Adipose tissue (tissue), 3 donors: ENCODE measurements around the gene ZMYND10. TPM values are rescaled to one million over a fixed set of nuclear protein-coding genes. Genes with fewer than 3 reads are reported as not detected.
A peak's percentile ranks its signal among the peaks of the same experiment; 100 is the strongest.

Source experiments
- H3K27ac ChIP-seq: one replicate; pipeline ENCODE4 v1.5.1; 2013; ENCODE audit warnings: low read depth, low read length
- WGBS, 3 donors: extraction: QIAGEN DNeasy Blood & Tissue Kit; methylation state at CpG; one replicate each; pipeline ENCODE4 v1.1.7; 2013; 5-methylcytosine and 5-hydroxymethylcytosine counted together
- polyA plus RNA-seq, 3 donors: library from polyadenylated mRNA; stranded (reverse); fragments of 200-250 nt; gene quantifications; one replicate each; pipeline ENCODE4 v1.2.3, GENCODE V29; 2013
- donor health status: healthy with polysubstance abuse.
- donor health status: Bipolar disorder and iron deficiency.
- donor health status: healthy.

ZMYND10 gene
- polyA plus RNA-seq, 3 donors: 0.28 to 1.1 TPM; not detected in 1

- 0 to 2% (median 1%) methylated on average over 12 of the region's 12 CpGs for WGBS, 3 donors
- peak overlapping the region; percentile 29 for H3K27ac ChIP-seq
Measured at GRCh38 chr3:50299638-50299928, 45.9 kb downstream of the ZMYND10 start.

- 0 to 1% (median 0%) methylated on average over 55 to 61 of the region's 61 CpGs for WGBS, 3 donors
Measured at GRCh38 chr3:50298836-50299637, 46.5 kb downstream of the ZMYND10 start, which contains the start of the genes HYAL3 and NAA80. Gene HYAL3 (minus strand): TSS chr3:50299405. CDS start chr3:50295602, 3,803 bp downstream. Gene NAA80 (minus strand): TSS chr3:50299405. CDS start chr3:50297463, 1,942 bp downstream.

GRCh38 chr3:50297896-50298725 lies 47.4 kb downstream of the ZMYND10 start:
- no peak overlapping the region for H3K27ac ChIP-seq
- WGBS, 3 donors: 33 to 56% (median 33%) methylated on average over 9 of the region's 9 CpGs

More at GRCh38 chr3:50298836-50299637, 46.5 kb downstream of the ZMYND10 start, which contains the start of the genes HYAL3 and NAA80:
- peak within 1 kb of the TSS; percentile 29 for H3K27ac ChIP-seq

- WGBS, 3 donors: 72 to 100% (median 89%) methylated on average over 2 of the region's 2 CpGs
- no peak overlapping the region for H3K27ac ChIP-seq
Measured at GRCh38 chr3:50297384-50297775, 48.2 kb downstream of the ZMYND10 start.

- WGBS, 3 donors: 91 to 93% (median 92%) methylated on average over 18 of the region's 18 CpGs
Measured at GRCh38 chr3:50296721-50297383, 48.7 kb downstream of the ZMYND10 start.

GRCh38 chr3:50295553-50296431 lies 49.7 kb downstream of the ZMYND10 start:
- 77 to 88% (median 83%) methylated on average over 8 of the region's 8 CpGs for WGBS, 3 donors
- H3K27ac ChIP-seq: no peak overlapping the region

More at GRCh38 chr3:50296721-50297383, 48.7 kb downstream of the ZMYND10 start:
- no peak overlapping the region for H3K27ac ChIP-seq

- H3K27ac ChIP-seq: no peak overlapping the region
- 92 to 93% (median 92%) methylated on average over 22 of the region's 22 CpGs for WGBS, 3 donors
Measured at GRCh38 chr3:50294492-50295403, 50.8 kb downstream of the ZMYND10 start.

GRCh38 chr3:50294089-50294488 lies 51.4 kb downstream of the ZMYND10 start:
- H3K27ac ChIP-seq: no peak overlapping the region
- WGBS, 3 donors: 86 to 90% (median 87%) methylated on average over 4 of the region's 4 CpGs

- WGBS, 3 donors: 47 to 83% (median 82%) methylated on average over 12 of the region's 12 CpGs
- H3K27ac ChIP-seq: no peak overlapping the region
Measured at GRCh38 chr3:50293079-50293801, 52.3 kb downstream of the ZMYND10 start.

GRCh38 chr3:50292159-50293078 lies 53.1 kb downstream of the ZMYND10 start, which contains the start of gene IFRD2:
Gene IFRD2 (minus strand): TSS chr3:50292429. CDS start chr3:50292274, 155 bp downstream.
- peak within 1 kb of the TSS; percentile 10 for H3K27ac ChIP-seq
- 0 to 2% (median 1%) methylated on average over 52 to 67 of the region's 67 CpGs for WGBS, 3 donors

Other genes starting within 250 kb of the ZMYND10 start
- 10 to 100 TPM in 2 of 3 donors, 1 to 10 TPM in 1; 5.5 to 35.5 (median 23.8) TPM for gene SEMA3F, start 190.4 kb downstream of the ZMYND10 start, polyA plus RNA-seq
- under 1 TPM in 1 of 3 donors, not detected in 2; 0.13 TPM for gene GNAT1, start 154.1 kb downstream of the ZMYND10 start, polyA plus RNA-seq
- gene SLC38A3, start 140.5 kb downstream of the ZMYND10 start, polyA plus RNA-seq: 10 to 100 TPM in 1 of 3 donors, under 1 TPM in 1, not detected in 1; 0.34 to 22.0 TPM
- 100 to 1,000 TPM in 2 of 3 donors, 10 to 100 TPM in 1; 53.4 to 242 (median 211) TPM for gene GNAI2, start 109.5 kb downstream of the ZMYND10 start, polyA plus RNA-seq
- 10 to 100 TPM; 17.9 to 29.2 (median 21.1) TPM for gene SEMA3B, start 76.6 kb downstream of the ZMYND10 start, polyA plus RNA-seq
- under 1 TPM in 2 of 3 donors, not detected in 1; 0.15 TPM for gene LSMEM2, start 66.6 kb downstream of the ZMYND10 start, polyA plus RNA-seq
- 100 to 1,000 TPM in 1 of 3 donors, 10 to 100 TPM in 2; 54.3 to 114 (median 77.3) TPM for gene IFRD2, start 53.3 kb downstream of the ZMYND10 start, polyA plus RNA-seq
- gene HYAL3, start 46.3 kb downstream of the ZMYND10 start, polyA plus RNA-seq: 1 to 10 TPM; 1.7 to 4.0 (median 2.5) TPM
- 10 to 100 TPM in 1 of 3 donors, 1 to 10 TPM in 2; 7.0 to 14.4 (median 7.6) TPM for gene NAA80, start 46.3 kb downstream of the ZMYND10 start, polyA plus RNA-seq
- 10 to 100 TPM in 2 of 3 donors, 1 to 10 TPM in 1; 6.3 to 19.0 (median 14.9) TPM for gene HYAL1, start 42.2 kb downstream of the ZMYND10 start, polyA plus RNA-seq
- gene HYAL2, start 23.0 kb downstream of the ZMYND10 start, polyA plus RNA-seq: 100 to 1,000 TPM in 1 of 3 donors, 10 to 100 TPM in 2; 29.0 to 140 (median 80.3) TPM
- 10 to 100 TPM; 26.3 to 56.5 (median 31.2) TPM for gene TUSC2, start 17.5 kb downstream of the ZMYND10 start, polyA plus RNA-seq
- 10 to 100 TPM; 39.4 to 44.6 (median 43.7) TPM for gene RASSF1, start 4.9 kb downstream of the ZMYND10 start, polyA plus RNA-seq
- gene NPRL2, start 5.0 kb upstream of the ZMYND10 start, polyA plus RNA-seq: 10 to 100 TPM; 13.1 to 23.9 (median 14.5) TPM
- 10 to 100 TPM; 13.2 to 25.3 (median 19.7) TPM for gene CYB561D2, start 5.1 kb upstream of the ZMYND10 start, polyA plus RNA-seq
- 10 to 100 TPM; 13.5 to 39.1 (median 23.4) TPM for gene TMEM115, start 13.8 kb upstream of the ZMYND10 start, polyA plus RNA-seq
- gene CACNA2D2, start 157.9 kb upstream of the ZMYND10 start, polyA plus RNA-seq: 1 to 10 TPM in 1 of 3 donors, under 1 TPM in 2; 0.56 to 1.7 (median 0.68) TPM
- 1 to 10 TPM; 5.5 to 8.2 (median 6.9) TPM for gene C3orf18, start 222.0 kb upstream of the ZMYND10 start, polyA plus RNA-seq
- gene HEMK1, start 223.8 kb upstream of the ZMYND10 start, polyA plus RNA-seq: 10 to 100 TPM; 12.2 to 20.8 (median 12.6) TPM